Naive thymus-derived CD4-positive, alpha-beta T cell (primary cell): ENCODE measurements around the gene SLC25A22. TPM values are rescaled to one million over a fixed set of nuclear protein-coding genes. Genes with fewer than 3 reads are reported as not detected.

ENCODE experiments used
- ATAC-seq: fragments of 150-1000 bp; cut with Tn5 transposase; 2 replicates; pipeline ENCODE4 v1.10.0; 2021; ENCODE audit warnings: mild to moderate bottlenecking, moderate library complexity
- CTCF ChIA-PET: fragments of 350-600 bp; sonication (Branson Sonifier 250); formaldehyde crosslinking; loops from one replicate; lab custom pipeline; 2021; ENCODE audit warnings: antibody characterized with exemption; lab: Charles Lee
- POLR2A ChIA-PET: fragments of 350-600 bp; sonication (Branson Sonifier 250); formaldehyde crosslinking; loops from one replicate; lab custom pipeline; 2021; ENCODE audit warnings: antibody characterized with exemption, inconsistent platforms; lab: Charles Lee
- DNase-seq, 9 donors: peaks; one replicate each; pipeline versions ENCODE4 v3.0.0 to v3.0.0-alpha.2; 2020 to 2022; ENCODE audit warnings: mixed read lengths in 1 of 9
- H3K27ac ChIP-seq: one replicate; pipeline ENCODE4 v1.7.0; 2013; ENCODE audit warnings: mild to moderate bottlenecking, low read depth, low read length, moderate library complexity
- H3K27me3 ChIP-seq, 2 donors: one replicate each; pipeline ENCODE4 v1.7.0; 2013; ENCODE audit warnings: low read length in 2 of 2, mild to moderate bottlenecking in 2 of 2, moderate library complexity in 2 of 2; ENCODE audit not compliant: control insufficient read depth in 2 of 2, insufficient read depth in 2 of 2
- H3K36me3 ChIP-seq, 3 experiments: 1 replicate in 2 of 3; 2 replicates in 1 of 3; pipeline ENCODE4 v1.7.0; 2013; ENCODE audit warnings: low read length in 3 of 3, mild to moderate bottlenecking in 3 of 3, moderate library complexity in 1 of 3; ENCODE audit not compliant: insufficient read depth in 3 of 3, control insufficient read depth in 2 of 3
- H3K4me1 ChIP-seq, 2 donors: one replicate each; pipeline ENCODE4 v1.7.0; 2013; ENCODE audit warnings: low read length in 2 of 2, mild to moderate bottlenecking in 2 of 2, moderate library complexity in 1 of 2; ENCODE audit not compliant: control insufficient read depth in 2 of 2, insufficient read depth in 2 of 2
- H3K4me3 ChIP-seq: 2 replicates; pipeline ENCODE4 v1.7.0; 2013; ENCODE audit warnings: mild to moderate bottlenecking, low read length
- H3K9me3 ChIP-seq, 3 experiments: 1 replicate in 2 of 3; 2 replicates in 1 of 3; pipeline ENCODE4 v1.7.0; 2013; ENCODE audit warnings: low read length in 3 of 3; ENCODE audit not compliant: control insufficient read depth in 2 of 3
- H3K27ac Mint-ChIP-seq, 9 donors: one replicate each; pipeline ENCODE4 v1.8.0; 2020 to 2022; ENCODE audit warnings: mixed read lengths in 9 of 9, mild to moderate bottlenecking in 8 of 9, moderate library complexity in 5 of 9, inconsistent platforms in 2 of 9
- H3K27me3 Mint-ChIP-seq, 5 donors: one replicate each; pipeline ENCODE4 v1.8.0; 2021 to 2022; ENCODE audit warnings: mixed read lengths in 5 of 5, mild to moderate bottlenecking in 1 of 5
- H3K36me3 Mint-ChIP-seq, 5 donors: one replicate each; pipeline ENCODE4 v1.8.0; 2020 to 2022; ENCODE audit warnings: mixed read lengths in 5 of 5, mild to moderate bottlenecking in 3 of 5, inconsistent platforms in 1 of 5
- H3K4me1 Mint-ChIP-seq, 7 donors: one replicate each; pipeline ENCODE4 v1.8.0; 2020 to 2022; ENCODE audit warnings: mixed read lengths in 7 of 7, mild to moderate bottlenecking in 3 of 7, inconsistent platforms in 1 of 7
- H3K4me3 Mint-ChIP-seq, 10 donors: one replicate each; pipeline ENCODE4 v1.8.0; 2020 to 2022; ENCODE audit warnings: mild to moderate bottlenecking in 10 of 10, mixed read lengths in 10 of 10, moderate library complexity in 6 of 10, inconsistent platforms in 2 of 10
- H3K9me3 Mint-ChIP-seq, 11 donors: one replicate each; pipeline ENCODE4 v1.8.0; 2020 to 2022; ENCODE audit warnings: mixed read lengths in 11 of 11, mild to moderate bottlenecking in 4 of 11, inconsistent platforms in 1 of 11, moderate library complexity in 1 of 11
- intact Hi-C, 2 donors: fragments of 100-400 bp; cut with micrococcal nuclease; formaldehyde crosslinking; loops; one replicate each; pipeline ENCODE4 v1.15.1; 2023
- polyA plus RNA-seq, 2 donors: library from polyadenylated mRNA; unstranded; fragments of 300-500 nt; fragmentation: Illumina TruSeq; gene quantifications; one replicate each; pipeline ENCODE4 v1.2.3, GENCODE V29; 2021
- total RNA-seq, 6 experiments: library from RNA in 5 of 6; stranded (reverse) in 5 of 6; gene quantifications; 1 replicate in 5 of 6; 2 replicates in 1 of 6; pipeline ENCODE4 v1.2.3 and lab custom pipeline; 2021 to 2026

The SLC25A22 gene
- total and polyA plus RNA-seq, 7 experiments from 2014 or later: 6.4 to 58.4 (median 18.9) TPM

- no peak for ATAC-seq
- H3K4me1 Mint-ChIP-seq: peaks cover 0 to 8% (median 0%) of the 10 kb centered on the region in 7 donors
- POLR2A ChIA-PET: interaction anchor here (0.6 to 1.2 kb wide), 2 partner anchors 207 to 336 kb away, joined by 3 to 4 read pairs; no protein-coding TSS in a partner anchor
- H3K4me3 Mint-ChIP-seq: no peak overlapping the region
- H3K27me3 Mint-ChIP-seq: no peaks in the 10 kb centered on the region
- peaks cover 0 to 16% (median 0%) of the 10 kb centered on the region in 5 donors for H3K36me3 Mint-ChIP-seq
- DNase-seq: no peak
- Histone ChIP-seq H3K4me1 (no peaks in the 10 kb centered on the region), H3K4me3 (no peak overlapping the region), H3K27ac (no peak overlapping the region), H3K9me3 (no peaks in the 10 kb centered on the region), H3K36me3 (peaks cover 0 to 70% (median 12%) of the 10 kb centered on the region in 3 experiments), H3K27me3 (no peaks in the 10 kb centered on the region)
- CTCF ChIA-PET: interaction anchor here (1.7 to 1.9 kb wide), 3 partner anchors 13 to 38 kb away, joined by 5 to 8 read pairs (median 6); partner anchors contain the start of gene TALDO1
- H3K9me3 Mint-ChIP-seq: no peaks in the 10 kb centered on the region
- H3K27ac Mint-ChIP-seq: no peak overlapping the region
- intact Hi-C loops: loop anchor here in 1 of 2 donors (2.0 kb wide), 2 partner anchors 17 to 67 kb away; partner anchors contain the start of gene TALDO1
Measured at GRCh38 chr11:763549-764321, 34.3 kb downstream of the SLC25A22 start.

- Histone ChIP-seq H3K27me3 (no peaks in the 10 kb centered on the region), H3K4me1 (no peaks in the 10 kb centered on the region), H3K27ac (no peak overlapping the region), H3K9me3 (no peaks in the 10 kb centered on the region), H3K4me3 (no peak overlapping the region), H3K36me3 (peaks cover 0 to 70% (median 12%) of the 10 kb centered on the region in 3 experiments)
- H3K4me1 Mint-ChIP-seq: peaks cover 0 to 8% (median 0%) of the 10 kb centered on the region in 7 donors
- CTCF ChIA-PET: interaction anchor here (1.9 kb wide), 2 partner anchors 13 to 16 kb away, joined by 6 to 8 read pairs; partner anchors contain the start of gene TALDO1
- H3K27ac Mint-ChIP-seq: no peak overlapping the region
- ATAC-seq (no peak), DNase-seq (no peak)
- no peak overlapping the region for H3K4me3 Mint-ChIP-seq
- H3K27me3 Mint-ChIP-seq: no peaks in the 10 kb centered on the region
- intact Hi-C loops: no loop called here
- no peaks in the 10 kb centered on the region for H3K9me3 Mint-ChIP-seq
- POLR2A ChIA-PET: interaction anchor here (1.2 kb wide), 1 partner anchor 207 kb away, joined by 4 read pairs; no protein-coding TSS in a partner anchor
- peaks cover 0 to 16% (median 0%) of the 10 kb centered on the region in 5 donors for H3K36me3 Mint-ChIP-seq
Measured at GRCh38 chr11:763073-763463, 35.0 kb downstream of the SLC25A22 start.

GRCh38 chr11:762421-763072 is 35.5 kb downstream of the SLC25A22 start:
- Histone ChIP-seq H3K27ac (no peak overlapping the region), H3K27me3 (no peaks in the 10 kb centered on the region), H3K9me3 (no peaks in the 10 kb centered on the region), H3K4me3 (no peak overlapping the region), H3K36me3 (peaks cover 0 to 73% (median 12%) of the 10 kb centered on the region in 3 experiments), H3K4me1 (no peaks in the 10 kb centered on the region)
- DNase-seq (peak in 1 of 9 donors; percentile 20), ATAC-seq (peak; percentile 42)
- peak overlapping the region in 1 of 9 donors; percentile 32 for H3K27ac Mint-ChIP-seq
- H3K4me3 Mint-ChIP-seq: no peak overlapping the region
- intact Hi-C loops: no loop called here
- ChIA-PET POLR2A (no interaction called here), CTCF (interaction anchor here (1.9 kb wide), 1 partner anchor 14 kb away, joined by 6 read pairs; no protein-coding TSS in a partner anchor)
- peaks cover 0 to 8% (median 0%) of the 10 kb centered on the region in 7 donors for H3K4me1 Mint-ChIP-seq
- peaks cover 0 to 18% (median 2%) of the 10 kb centered on the region in 5 donors for H3K36me3 Mint-ChIP-seq
- H3K27me3 Mint-ChIP-seq: no peaks in the 10 kb centered on the region
- no peaks in the 10 kb centered on the region for H3K9me3 Mint-ChIP-seq

GRCh38 chr11:761526-762108 is 36.5 kb downstream of the SLC25A22 start:
- ATAC-seq: no peak

GRCh38 chr11:760236-760635 is 37.8 kb downstream of the SLC25A22 start:
- ChIA-PET CTCF (no interaction called here), POLR2A (interaction anchor here (0.8 to 1.4 kb wide), 4 partner anchors 12 to 17 kb away, joined by 3 to 5 read pairs (median 3); no protein-coding TSS in a partner anchor)
- H3K27me3 ChIP-seq: no peaks in the 10 kb centered on the region
- H3K36me3 ChIP-seq: peaks cover 0 to 81% (median 12%) of the 10 kb centered on the region in 3 experiments
- H3K27ac ChIP-seq: no peak overlapping the region
- intact Hi-C loops: no loop called here
- H3K4me1 ChIP-seq: no peaks in the 10 kb centered on the region
- Mint-ChIP-seq H3K9me3 (no peaks in the 10 kb centered on the region), H3K4me1 (peaks cover 0 to 6% (median 0%) of the 10 kb centered on the region in 7 donors), H3K27me3 (no peaks in the 10 kb centered on the region), H3K36me3 (peaks cover 0 to 21% (median 4%) of the 10 kb centered on the region in 5 donors), H3K27ac (peak overlapping the region in 1 of 9 donors; percentile 29), H3K4me3 (no peak overlapping the region)
- H3K9me3 ChIP-seq: no peaks in the 10 kb centered on the region
- H3K4me3 ChIP-seq: no peak overlapping the region
- DNase-seq: no peak
- no peak for ATAC-seq

More at GRCh38 chr11:761526-762108, 36.5 kb downstream of the SLC25A22 start:
- no peaks in the 10 kb centered on the region for H3K9me3 Mint-ChIP-seq
- POLR2A ChIA-PET: interaction anchor here (0.6 to 0.9 kb wide), 2 partner anchors 65 to 69 kb away, joined by 3 read pairs; no protein-coding TSS in a partner anchor
- H3K27ac ChIP-seq: no peak overlapping the region
- DNase-seq: no peak
- H3K4me3 ChIP-seq: no peak overlapping the region
- intact Hi-C loops: no loop called here
- no peaks in the 10 kb centered on the region for H3K9me3 ChIP-seq
- H3K36me3 ChIP-seq: peaks cover 0 to 82% (median 12%) of the 10 kb centered on the region in 3 experiments
- no peak overlapping the region for H3K4me3 Mint-ChIP-seq
- no peaks in the 10 kb centered on the region for H3K27me3 ChIP-seq
- CTCF ChIA-PET: interaction anchor here (0.6 kb wide), 1 partner anchor 35 kb away, joined by 3 read pairs; no protein-coding TSS in a partner anchor
- H3K36me3 Mint-ChIP-seq: peaks cover 0 to 22% (median 4%) of the 10 kb centered on the region in 5 donors
- H3K4me1 ChIP-seq: no peaks in the 10 kb centered on the region
- H3K27ac Mint-ChIP-seq: peak overlapping the region in 1 of 9 donors; percentile 65
- no peaks in the 10 kb centered on the region for H3K27me3 Mint-ChIP-seq
- H3K4me1 Mint-ChIP-seq: peaks cover 0 to 8% (median 0%) of the 10 kb centered on the region in 7 donors

GRCh38 chr11:749731-750130 is 48.4 kb downstream of the SLC25A22 start:
- Histone ChIP-seq H3K4me3 (no peak overlapping the region), H3K36me3 (peaks cover 0 to 5% (median 0%) of the 10 kb centered on the region in 3 experiments), H3K27me3 (no peaks in the 10 kb centered on the region), H3K9me3 (no peaks in the 10 kb centered on the region), H3K4me1 (peaks cover 10% of the 10 kb centered on the region in 2 donors), H3K27ac (no peak overlapping the region)
- peak overlapping the region in 3 of 9 donors; percentile 14 to 49 (median 28) for H3K27ac Mint-ChIP-seq
- intact Hi-C loops: loop anchor here in 1 of 2 donors (5.0 kb wide), 2 partner anchors 163 to 178 kb away; partner anchors contain the start of genes AP2A2 and CHID1
- H3K36me3 Mint-ChIP-seq: no peaks in the 10 kb centered on the region
- no peaks in the 10 kb centered on the region for H3K9me3 Mint-ChIP-seq
- peaks cover 5 to 34% (median 19%) of the 10 kb centered on the region in 7 donors for H3K4me1 Mint-ChIP-seq
- CTCF ChIA-PET: no interaction called here
- H3K4me3 Mint-ChIP-seq: peak overlapping the region in 8 of 10 donors; percentile 7 to 77 (median 46)
- DNase-seq (no peak), ATAC-seq (no peak)
- no peaks in the 10 kb centered on the region for H3K27me3 Mint-ChIP-seq
- POLR2A ChIA-PET: interaction anchor here (1.2 to 2.2 kb wide), 2 partner anchors 12 to 112 kb away, joined by 3 to 8 read pairs; no protein-coding TSS in a partner anchor
